Stimulated activated memory B cell treated with anti-CD40 and anti-IgM and Interleukin-4, amounts not matched to agents 10 μg/mL and 1 μg/mL and 100 μg/mL, for 72 hours (primary cell): Measurements from ENCODE around the gene MCFD2.
A peak's percentile ranks its signal among the peaks of the same experiment; 100 is the strongest.
"Not testable (repeated sequence)": the region's sequence is repeated elsewhere in the genome, so short reads cannot be mapped to it uniquely, and the experiment has no call there.

Experiments
- ATAC-seq: fragments of 150-1000 bp; cut with Tn5 transposase; 2 replicates; pipeline ENCODE4 v1.10.0; 2021
- H3K27ac Mint-ChIP-seq: one replicate; pipeline ENCODE4 v1.8.0; 2022; ENCODE audit warnings: mild to moderate bottlenecking, mixed read lengths
- H3K27me3 Mint-ChIP-seq: one replicate; pipeline ENCODE4 v1.8.0; 2022; ENCODE audit warnings: mixed read lengths
- H3K36me3 Mint-ChIP-seq: one replicate; pipeline ENCODE4 v1.8.0; 2022; ENCODE audit warnings: mixed read lengths
- H3K4me1 Mint-ChIP-seq: one replicate; pipeline ENCODE4 v1.8.0; 2022; ENCODE audit warnings: mixed read lengths
- H3K4me3 Mint-ChIP-seq: one replicate; pipeline ENCODE4 v1.8.0; 2022; ENCODE audit warnings: mild to moderate bottlenecking, moderate library complexity, mixed read lengths
- H3K9me3 Mint-ChIP-seq: one replicate; pipeline ENCODE4 v1.8.0; 2022; ENCODE audit warnings: mixed read lengths

The MCFD2 gene

GRCh38 chr2:46898024-46898423 is 17.6 kb downstream of the MCFD2 start:
- Mint-ChIP-seq H3K27ac (no peak overlapping the region), H3K4me1 (peaks cover 16% of the 10 kb centered on the region), H3K27me3 (no peaks in the 10 kb centered on the region), H3K4me3 (no peak overlapping the region), H3K36me3 (peaks cover 12% of the 10 kb centered on the region), H3K9me3 (no peaks in the 10 kb centered on the region)
- ATAC-seq: no peak

GRCh38 chr2:46893269-46893939 is 22.2 kb downstream of the MCFD2 start:
- H3K4me1 Mint-ChIP-seq: peaks cover 8% of the 10 kb centered on the region
- no peak overlapping the region for H3K4me3 Mint-ChIP-seq
- ATAC-seq: no peak
- H3K9me3 Mint-ChIP-seq: no peaks in the 10 kb centered on the region
- no peaks in the 10 kb centered on the region for H3K36me3 Mint-ChIP-seq
- H3K27me3 Mint-ChIP-seq: no peaks in the 10 kb centered on the region
- H3K27ac Mint-ChIP-seq: no peak overlapping the region

DNA sequence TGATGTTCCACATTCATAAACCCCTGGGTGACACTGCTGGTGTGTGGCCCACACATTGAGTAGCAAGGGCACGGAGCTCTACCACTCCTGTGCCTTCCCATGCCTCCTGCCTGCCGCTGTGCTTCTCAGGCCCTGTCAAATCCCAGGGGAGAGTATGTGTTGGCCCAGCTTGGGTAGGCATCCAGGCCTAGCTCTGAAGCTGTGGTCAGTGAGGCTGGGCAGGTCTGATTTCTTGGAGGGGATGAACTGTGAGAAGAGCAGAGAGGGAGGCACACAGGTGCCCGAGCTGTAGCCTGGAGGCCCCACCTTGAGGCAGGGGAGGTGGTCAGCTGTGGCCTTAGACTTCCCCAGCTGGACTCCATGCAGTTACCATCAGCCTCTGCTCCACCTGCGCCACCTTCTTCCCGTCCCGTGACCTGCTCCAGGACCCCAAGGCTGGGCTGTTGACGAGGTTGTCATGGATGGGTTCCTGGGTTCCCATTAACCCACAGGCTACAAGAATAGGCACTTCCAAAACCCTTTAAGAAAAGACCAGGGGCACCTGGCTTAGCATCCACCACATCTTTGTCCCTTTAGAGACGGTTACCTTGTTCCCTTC is 23.6 kb downstream of the MCFD2 start:
- Mint-ChIP-seq H3K27me3 (no peaks in the 10 kb centered on the region), H3K27ac (peak overlapping the region; percentile 48)
- ATAC-seq: no peak

DNA sequence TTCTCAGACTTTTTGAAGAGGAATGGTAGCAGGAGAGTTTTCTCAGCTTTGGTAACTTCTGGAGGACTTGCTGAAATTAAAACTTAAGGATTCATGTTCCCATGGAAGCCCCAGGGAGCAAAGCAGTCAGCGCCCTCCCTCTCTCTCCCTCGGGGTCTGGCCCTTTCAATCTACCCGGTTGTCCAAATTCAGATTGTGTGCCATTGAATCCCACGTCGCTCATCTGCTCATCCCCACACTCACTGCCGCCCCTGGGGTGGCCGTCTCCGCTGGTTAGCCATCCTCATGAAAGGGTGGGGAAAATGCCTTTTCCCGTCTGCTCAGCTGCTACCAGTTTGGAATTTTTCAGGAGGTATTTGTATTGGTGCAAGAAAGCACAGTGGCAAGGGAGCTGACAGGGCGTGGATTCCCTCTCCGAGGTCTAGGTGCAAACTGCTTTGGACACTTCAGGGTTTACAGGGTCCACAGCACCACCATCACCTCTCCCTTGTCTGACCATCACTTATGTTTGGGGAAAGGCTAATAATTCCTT is 27.1 kb downstream of the MCFD2 start:
- no peak for ATAC-seq
- no peaks in the 10 kb centered on the region for H3K36me3 Mint-ChIP-seq
- no peaks in the 10 kb centered on the region for H3K9me3 Mint-ChIP-seq
- H3K4me1 Mint-ChIP-seq: peaks cover 8% of the 10 kb centered on the region
- no peak overlapping the region for H3K27ac Mint-ChIP-seq
- no peak overlapping the region for H3K4me3 Mint-ChIP-seq
- no peaks in the 10 kb centered on the region for H3K27me3 Mint-ChIP-seq

More for the DNA sequence above, 23.6 kb downstream of the MCFD2 start:
- H3K4me1 Mint-ChIP-seq: peaks cover 8% of the 10 kb centered on the region
- no peaks in the 10 kb centered on the region for H3K9me3 Mint-ChIP-seq
- no peak overlapping the region for H3K4me3 Mint-ChIP-seq
- H3K36me3 Mint-ChIP-seq: no peaks in the 10 kb centered on the region

GRCh38 chr2:46887028-46887885 is 28.3 kb downstream of the MCFD2 start:
- H3K4me1 Mint-ChIP-seq: peaks cover 8% of the 10 kb centered on the region
- no peaks in the 10 kb centered on the region for H3K9me3 Mint-ChIP-seq
- no peaks in the 10 kb centered on the region for H3K36me3 Mint-ChIP-seq
- ATAC-seq: no peak
- H3K4me3 Mint-ChIP-seq: no peak overlapping the region
- no peaks in the 10 kb centered on the region for H3K27me3 Mint-ChIP-seq
- no peak overlapping the region for H3K27ac Mint-ChIP-seq

- no peaks in the 10 kb centered on the region for H3K27me3 Mint-ChIP-seq
- no peaks in the 10 kb centered on the region for H3K9me3 Mint-ChIP-seq
- H3K4me1 Mint-ChIP-seq: peaks cover 8% of the 10 kb centered on the region
- H3K4me3 Mint-ChIP-seq: no peak overlapping the region
- no peak overlapping the region for H3K27ac Mint-ChIP-seq
- ATAC-seq: no peak
- no peaks in the 10 kb centered on the region for H3K36me3 Mint-ChIP-seq
Measured at GRCh38 chr2:46886268-46887027, 29.2 kb downstream of the MCFD2 start.

DNA sequence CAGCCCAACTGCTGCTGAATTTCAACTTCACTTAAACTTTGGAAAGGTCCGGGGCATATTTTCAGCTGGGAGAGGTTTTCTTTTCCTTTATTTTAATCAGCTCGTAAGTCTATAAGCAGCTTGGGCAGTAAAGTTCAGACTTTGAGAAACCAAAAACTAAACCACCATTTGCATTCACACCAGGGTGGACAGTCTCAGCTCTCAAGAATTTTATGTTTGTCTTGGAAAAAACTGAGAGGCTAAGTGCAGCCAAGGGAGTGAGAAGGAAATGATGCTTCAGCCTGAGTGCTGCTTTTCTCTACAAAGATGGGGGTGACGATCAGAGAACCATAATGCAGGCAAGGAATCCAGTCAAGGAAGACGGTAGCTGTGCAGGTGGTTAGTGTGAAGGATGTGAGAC is 30.2 kb downstream of the MCFD2 start:
- ATAC-seq: no peak
- peaks cover 8% of the 10 kb centered on the region for H3K4me1 Mint-ChIP-seq
- H3K9me3 Mint-ChIP-seq: no peaks in the 10 kb centered on the region
- no peaks in the 10 kb centered on the region for H3K36me3 Mint-ChIP-seq
- H3K4me3 Mint-ChIP-seq: no peak overlapping the region
- H3K27ac Mint-ChIP-seq: no peak overlapping the region
- no peaks in the 10 kb centered on the region for H3K27me3 Mint-ChIP-seq

GRCh38 chr2:46879511-46879910 is 36.1 kb downstream of the MCFD2 start:
- no peaks in the 10 kb centered on the region for H3K4me1 Mint-ChIP-seq
- H3K27ac Mint-ChIP-seq: no peak overlapping the region
- H3K27me3 Mint-ChIP-seq: no peaks in the 10 kb centered on the region
- H3K36me3 Mint-ChIP-seq: no peaks in the 10 kb centered on the region
- no peaks in the 10 kb centered on the region for H3K9me3 Mint-ChIP-seq
- no peak for ATAC-seq
- H3K4me3 Mint-ChIP-seq: no peak overlapping the region

DNA sequence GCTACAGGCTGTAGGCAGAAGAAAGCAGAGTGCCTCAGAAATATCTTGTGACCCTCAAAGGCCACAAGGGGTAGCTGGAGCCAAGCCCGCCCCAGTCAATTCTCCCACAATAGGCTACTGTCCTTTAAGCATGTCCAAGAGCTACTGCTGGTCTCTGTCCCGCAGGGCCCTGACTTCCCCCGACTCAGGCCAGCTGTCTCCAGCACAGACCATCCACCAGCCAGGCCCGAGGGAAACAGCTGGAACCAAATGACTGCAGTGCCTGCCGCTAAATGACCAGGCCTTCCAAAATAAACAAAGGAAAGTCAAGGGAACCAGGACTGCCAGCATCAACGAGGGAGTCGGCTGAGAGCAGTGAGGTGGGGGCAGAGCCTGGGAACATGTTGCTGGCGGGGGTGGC is 36.7 kb downstream of the MCFD2 start:
- no peak overlapping the region for H3K27ac Mint-ChIP-seq
- ATAC-seq: no peak
- no peaks in the 10 kb centered on the region for H3K27me3 Mint-ChIP-seq
- H3K36me3 Mint-ChIP-seq: no peaks in the 10 kb centered on the region
- H3K9me3 Mint-ChIP-seq: no peaks in the 10 kb centered on the region
- H3K4me3 Mint-ChIP-seq: no peak overlapping the region
- no peaks in the 10 kb centered on the region for H3K4me1 Mint-ChIP-seq

- H3K9me3 Mint-ChIP-seq: no peaks in the 10 kb centered on the region
- H3K36me3 Mint-ChIP-seq: no peaks in the 10 kb centered on the region
- ATAC-seq: no peak
- no peak overlapping the region for H3K4me3 Mint-ChIP-seq
- H3K27me3 Mint-ChIP-seq: no peaks in the 10 kb centered on the region
- no peak overlapping the region for H3K27ac Mint-ChIP-seq
- no peaks in the 10 kb centered on the region for H3K4me1 Mint-ChIP-seq
Measured at GRCh38 chr2:46878240-46878877, 37.2 kb downstream of the MCFD2 start.

GRCh38 chr2:46877619-46878113 is 37.9 kb downstream of the MCFD2 start:
- Mint-ChIP-seq H3K4me3 (no peak overlapping the region), H3K27me3 (no peaks in the 10 kb centered on the region), H3K9me3 (no peaks in the 10 kb centered on the region), H3K27ac (no peak overlapping the region), H3K36me3 (no peaks in the 10 kb centered on the region), H3K4me1 (no peaks in the 10 kb centered on the region)
- ATAC-seq: no peak

DNA sequence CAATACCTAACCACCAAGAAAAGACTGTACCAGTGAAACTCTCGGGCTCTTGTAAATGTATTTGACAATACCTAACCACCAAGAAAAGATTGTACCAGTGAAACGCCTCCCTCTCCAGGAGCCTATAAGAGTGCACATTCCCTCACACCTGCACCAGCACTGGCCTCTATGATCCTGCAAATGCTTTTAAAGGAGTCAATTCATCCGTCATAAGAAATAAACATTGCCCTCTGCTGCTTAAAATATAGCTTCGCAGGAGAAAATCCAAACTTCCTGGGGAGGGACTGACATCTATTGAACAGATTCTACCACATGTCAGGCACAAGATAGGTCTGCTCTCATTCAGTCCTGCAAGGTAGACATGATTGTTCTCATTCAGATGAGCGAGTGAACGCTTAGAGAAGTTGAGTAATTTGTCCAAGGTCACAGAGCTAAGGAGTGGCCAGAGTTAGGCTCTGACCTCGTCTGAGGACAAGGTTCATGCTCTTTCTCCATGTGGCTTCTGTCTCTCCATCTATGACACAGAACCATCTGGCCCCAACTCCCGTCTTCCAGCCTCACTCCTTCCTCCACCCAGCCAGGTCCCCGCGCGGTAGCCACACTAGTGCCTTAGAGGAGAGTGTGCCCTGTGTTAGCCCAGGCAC is 38.7 kb downstream of the MCFD2 start:
- Mint-ChIP-seq H3K27me3 (no peaks in the 10 kb centered on the region), H3K36me3 (no peaks in the 10 kb centered on the region), H3K9me3 (no peaks in the 10 kb centered on the region), H3K4me3 (no peak overlapping the region), H3K27ac (no peak overlapping the region), H3K4me1 (no peaks in the 10 kb centered on the region)
- no peak for ATAC-seq

- not testable (repeated sequence) for ATAC-seq, H3K9me3 Mint-ChIP-seq, H3K4me3 Mint-ChIP-seq, H3K4me1 Mint-ChIP-seq, H3K27me3 Mint-ChIP-seq, H3K27ac Mint-ChIP-seq, H3K36me3 Mint-ChIP-seq
Measured at GRCh38 chr2:46875962-46876689, 39.5 kb downstream of the MCFD2 start.
